Measurements from ENCODE around the gene LRRC55.
"Not testable (repeated sequence)": the region's sequence is repeated elsewhere in the genome, so short reads cannot be mapped to it uniquely, and the experiment has no call there.

LRRC55 gene

DNA sequence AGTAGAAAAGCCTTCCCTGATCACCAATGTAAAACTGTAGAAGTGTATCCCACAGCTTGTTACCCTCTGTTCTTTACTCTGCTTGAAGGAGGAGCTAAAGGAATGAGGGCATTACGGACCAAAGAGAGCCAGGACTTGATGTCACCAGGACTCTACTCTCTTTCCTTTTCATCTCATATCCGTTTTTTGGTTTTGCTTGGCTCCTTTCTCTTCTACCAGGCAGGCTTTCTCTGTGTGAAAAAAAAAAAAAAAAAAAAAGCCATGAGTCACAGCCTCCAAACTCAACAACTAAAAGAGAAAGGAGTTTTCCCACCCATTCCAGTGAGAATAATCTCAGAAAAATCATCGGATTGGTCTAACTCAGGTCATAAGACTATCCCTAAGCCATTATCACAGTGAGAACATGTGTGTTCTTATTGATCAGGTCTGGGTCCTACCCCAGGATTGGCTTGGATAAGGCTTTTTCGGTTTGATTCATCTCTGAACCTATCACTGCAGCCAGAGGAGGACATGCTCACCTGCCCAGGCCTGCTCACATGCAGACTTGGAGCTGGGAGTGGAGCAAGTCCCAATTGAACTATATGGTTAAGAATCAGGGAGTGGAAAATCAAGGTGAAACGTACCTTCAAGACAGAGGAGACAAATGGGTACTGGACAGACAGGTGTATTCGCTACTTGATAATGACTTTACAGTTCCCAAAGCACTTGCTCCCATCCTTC, 19.4 kb upstream of the LRRC55 start:
- DNase-seq: no peak

DNA sequence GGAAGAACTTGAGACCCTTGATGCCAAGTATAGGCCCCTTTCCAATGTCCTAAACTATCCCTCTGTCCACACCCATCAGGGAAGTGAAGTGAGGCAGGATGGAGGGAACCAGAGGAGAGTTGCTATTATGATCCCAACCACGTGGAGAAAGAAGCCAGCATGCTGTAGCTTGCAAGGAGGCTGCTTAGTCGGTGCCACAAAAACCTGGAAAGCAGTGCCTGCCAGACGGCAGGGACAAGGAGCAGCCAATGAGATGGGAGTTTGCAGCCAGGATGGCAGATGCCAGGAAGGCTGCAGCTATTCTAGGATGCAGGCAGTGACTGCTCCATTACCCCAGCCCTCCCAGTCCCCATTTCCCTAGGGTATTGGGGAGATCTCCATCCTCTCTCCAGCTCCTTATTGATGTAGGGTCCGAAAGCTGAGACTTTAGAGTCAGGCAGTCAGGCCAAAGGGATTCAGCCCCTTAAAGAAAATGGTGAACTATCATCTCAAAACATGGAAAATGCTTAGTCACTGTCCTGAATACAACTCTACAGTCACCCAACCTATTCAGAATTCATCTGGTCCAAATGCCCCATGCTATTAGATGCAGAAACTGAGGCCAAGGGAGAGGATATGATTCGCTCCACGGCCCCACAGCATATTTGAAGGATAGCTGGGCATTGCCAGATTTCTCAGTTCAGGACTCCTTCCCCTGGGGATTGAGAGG, 18.4 kb upstream of the LRRC55 start:
- DNase-seq: no peak

DNA sequence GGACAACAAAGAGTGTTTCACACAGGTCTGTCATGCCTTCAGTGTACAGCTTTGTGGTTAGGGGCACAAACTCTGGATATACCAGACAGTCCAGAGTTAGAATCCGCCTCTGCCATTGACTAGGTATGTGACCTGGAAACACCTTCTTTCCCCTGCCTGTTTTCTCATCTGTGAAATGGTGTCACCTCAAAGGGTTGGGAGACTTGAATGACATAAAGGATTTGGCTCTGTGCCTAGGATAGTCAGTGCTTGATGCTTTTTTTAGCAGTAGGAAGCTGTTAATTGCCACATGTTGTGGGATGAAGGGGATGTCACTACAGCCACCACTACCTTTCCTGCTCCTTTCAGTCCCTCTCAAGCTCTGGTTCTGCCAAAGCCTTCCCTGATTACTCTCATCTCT, 17.4 kb upstream of the LRRC55 start:
- DNase-seq: no peak

DNA sequence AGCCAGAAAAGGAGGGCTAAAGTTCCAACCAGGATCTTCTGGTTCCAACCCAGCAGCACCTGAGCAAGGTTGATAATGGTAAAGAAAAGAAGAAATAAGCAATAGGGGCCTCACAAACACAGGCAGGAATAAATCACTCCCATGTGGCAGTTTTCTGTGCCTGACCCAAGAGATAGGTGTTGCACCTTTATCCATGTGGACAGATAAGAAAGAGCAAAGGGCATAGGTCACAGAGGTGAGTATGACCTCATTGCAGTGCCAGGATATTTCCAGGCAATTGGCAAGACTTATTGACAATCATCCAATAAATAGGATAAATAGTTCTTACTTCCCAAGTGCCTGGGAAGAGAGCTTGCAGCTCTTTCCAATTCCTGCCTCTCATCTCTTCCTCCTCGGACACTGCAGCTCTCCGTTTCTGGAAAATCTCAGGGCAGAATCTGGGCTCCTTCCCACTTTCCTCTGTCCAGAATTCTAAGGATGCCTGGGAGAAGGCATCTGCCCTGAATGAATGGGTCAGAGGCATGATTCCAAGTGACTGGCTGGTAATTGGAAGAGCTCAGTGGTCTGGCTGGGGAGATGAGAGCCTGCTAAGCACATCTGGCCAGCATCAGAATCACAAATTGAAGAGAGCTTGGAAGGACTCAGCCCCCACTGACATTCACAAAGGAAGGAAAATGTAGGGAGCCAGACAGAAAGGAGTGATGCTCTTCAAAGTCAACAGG, 14.5 kb upstream of the LRRC55 start:
- no peak for DNase-seq

DNA sequence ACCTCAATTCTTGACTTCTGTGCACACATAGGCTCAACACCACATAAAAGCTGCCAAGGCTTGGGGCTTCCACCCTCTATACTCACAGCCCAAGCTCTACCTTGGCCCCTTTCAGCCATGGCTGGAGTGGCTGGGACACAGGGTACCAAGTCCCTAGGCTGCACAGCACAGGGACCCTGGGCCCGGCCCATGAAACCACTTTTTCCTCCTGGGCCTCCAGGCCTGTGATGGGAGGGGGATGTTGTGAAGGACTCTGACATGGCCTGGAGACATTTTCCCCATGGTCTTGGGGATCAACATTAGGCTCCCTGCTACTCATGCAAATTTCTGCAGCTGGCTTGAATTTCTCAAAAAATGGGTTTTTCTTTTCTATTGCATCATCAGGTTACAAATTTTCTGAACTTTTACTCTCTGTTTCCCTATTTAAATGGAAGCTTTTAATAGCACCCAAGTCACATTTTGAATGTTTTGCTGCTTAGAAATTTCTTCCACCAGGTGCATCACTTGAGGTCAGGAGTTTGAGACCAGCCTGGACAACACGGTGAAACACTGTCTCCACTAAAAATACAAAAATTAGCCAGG, 11.9 kb upstream of the LRRC55 start:
- not testable (repeated sequence) for DNase-seq

DNA sequence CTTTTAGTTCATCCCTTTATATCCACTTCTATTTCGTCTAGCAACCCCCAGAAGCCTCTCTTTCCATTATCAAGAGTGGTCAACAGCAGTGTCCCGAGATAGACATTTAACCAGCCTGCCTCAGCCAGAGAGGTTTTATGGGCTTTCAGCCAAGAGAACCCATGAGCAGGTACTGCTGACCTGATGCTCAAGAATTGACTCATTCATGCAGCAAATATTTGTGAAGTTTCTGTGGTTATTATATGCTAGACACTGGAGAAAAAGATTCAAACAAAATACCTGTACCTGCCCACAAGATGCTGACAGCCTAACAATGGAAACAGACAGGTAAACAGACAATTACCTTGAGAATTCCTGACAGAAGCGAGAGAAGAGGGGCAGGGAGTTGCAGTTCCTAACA, 9.7 kb upstream of the LRRC55 start:
- DNase-seq: no peak

DNA sequence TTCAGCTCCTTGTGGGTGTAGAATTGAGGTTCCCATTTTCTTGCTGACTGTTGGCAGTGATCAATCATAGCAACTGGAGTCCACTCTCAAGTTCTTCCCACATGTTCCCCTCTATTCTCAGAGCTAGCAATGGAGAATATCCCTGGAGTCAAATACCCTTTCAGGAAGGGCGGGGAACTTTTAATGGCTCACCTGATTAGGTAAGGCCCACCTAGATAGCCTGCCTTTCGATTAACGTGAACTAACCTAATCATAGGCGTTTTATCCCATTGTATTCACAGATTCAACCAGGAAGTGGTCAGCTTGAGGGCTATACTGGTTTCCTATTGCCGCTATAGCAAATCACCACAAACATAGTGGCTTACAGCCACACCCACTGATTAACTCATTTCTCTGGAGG, 7.1 kb upstream of the LRRC55 start:
- DNase-seq: no peak

DNA sequence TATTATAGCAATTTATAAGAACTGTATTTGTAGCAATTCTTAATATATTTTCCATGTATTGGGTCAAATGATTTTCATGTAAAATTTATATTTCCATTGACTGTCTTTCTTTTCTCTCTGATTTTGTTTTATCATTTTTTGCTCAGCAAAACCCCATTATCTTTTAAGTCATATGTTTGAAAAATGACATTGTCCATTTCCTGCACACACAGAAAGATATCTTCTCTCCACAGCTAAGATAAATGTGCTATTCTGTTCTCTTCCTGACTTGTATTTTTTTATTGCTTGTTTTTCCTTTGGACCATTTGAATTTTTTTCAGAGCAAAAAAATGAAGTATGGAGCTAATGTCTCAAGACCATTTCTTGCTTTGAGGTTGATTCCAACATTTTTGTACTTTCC, 6.3 kb upstream of the LRRC55 start:
- DNase-seq: no peak

DNA sequence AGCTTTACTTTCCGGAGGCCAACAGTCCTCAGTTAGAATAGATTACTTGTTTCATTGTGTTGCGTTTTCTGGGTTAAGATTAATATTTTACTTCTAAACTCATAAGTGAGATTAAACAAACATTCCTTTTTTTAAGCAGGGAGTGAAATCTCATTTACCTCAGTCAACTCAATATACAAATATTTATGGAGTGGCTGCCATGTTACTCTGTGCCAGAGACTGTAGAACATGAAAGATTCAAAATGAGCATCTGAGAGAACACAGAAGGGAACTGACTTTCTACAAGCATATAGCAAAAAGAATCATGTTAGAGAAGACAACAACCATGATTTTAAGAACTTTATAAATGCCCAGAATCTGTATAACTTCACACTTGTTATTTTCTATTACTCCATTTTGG, 3.4 kb upstream of the LRRC55 start:
- DNase-seq: no peak

DNA sequence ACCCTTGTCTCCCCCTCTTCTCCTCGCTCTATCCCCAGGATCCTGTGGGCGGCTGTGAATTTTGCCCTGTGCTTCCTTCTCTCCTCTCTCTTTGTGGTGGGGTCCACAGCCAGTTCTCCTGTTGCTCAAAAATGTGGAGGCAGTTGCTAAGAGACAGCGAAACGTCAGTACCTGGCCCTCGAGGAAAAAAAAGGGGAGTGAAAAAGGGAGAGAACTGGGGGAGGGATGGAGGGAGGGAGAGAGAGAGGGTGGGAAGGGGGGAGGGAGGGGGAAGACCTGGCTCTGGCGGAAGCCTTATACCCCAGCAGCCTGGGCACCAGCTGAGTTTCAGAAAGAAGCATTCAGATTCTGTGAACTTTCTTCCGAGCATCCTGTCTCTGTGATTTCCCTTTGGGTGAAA, 2.1 kb upstream of the LRRC55 start:
- DNase-seq: no peak

DNA sequence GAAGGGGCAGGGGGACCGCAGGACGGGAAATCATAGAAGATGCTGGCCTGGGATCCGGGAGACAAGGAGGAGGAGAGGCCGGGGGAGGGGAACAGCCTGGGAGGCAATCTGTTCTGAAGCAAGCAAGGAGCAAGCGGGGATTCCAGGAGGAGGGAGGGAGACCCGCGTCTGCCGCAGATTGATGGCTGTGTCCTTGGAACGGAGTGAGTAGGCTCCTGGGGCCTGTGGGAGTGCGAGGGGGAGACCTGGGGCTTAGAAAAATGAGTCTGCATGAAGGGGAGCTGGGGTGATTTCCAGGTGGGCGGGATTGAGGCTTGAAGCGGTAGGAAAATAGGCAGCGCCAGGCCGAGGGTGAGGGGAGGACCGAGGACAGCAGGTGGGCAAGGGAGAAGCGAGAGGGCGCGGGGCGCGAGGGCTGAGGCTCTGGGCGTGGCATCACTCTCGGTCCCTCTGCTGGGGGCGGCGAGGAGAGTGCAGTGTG, 1.6 kb upstream of the LRRC55 start:
- no peak for DNase-seq

DNA sequence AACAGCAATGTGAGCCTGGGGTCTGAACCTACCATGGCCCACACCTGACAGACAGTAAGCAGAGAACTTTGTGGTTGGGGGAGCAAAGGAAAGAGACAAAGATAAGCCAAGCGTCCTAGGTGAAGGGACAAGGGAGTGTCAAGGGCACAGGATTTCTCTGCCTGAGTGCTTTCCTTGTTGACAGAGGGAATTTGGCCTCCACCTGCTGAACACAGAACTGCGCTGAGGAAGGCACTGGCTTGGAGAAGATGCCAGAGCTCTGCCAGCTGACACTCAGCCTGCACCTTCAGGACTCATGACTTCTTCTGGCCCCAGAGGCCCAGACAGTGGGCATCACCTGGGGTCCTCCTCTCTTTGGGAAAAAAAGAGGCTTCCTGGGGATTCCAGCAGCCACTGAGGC, 789 bp upstream of the LRRC55 start:
- DNase-seq: no peak

DNA sequence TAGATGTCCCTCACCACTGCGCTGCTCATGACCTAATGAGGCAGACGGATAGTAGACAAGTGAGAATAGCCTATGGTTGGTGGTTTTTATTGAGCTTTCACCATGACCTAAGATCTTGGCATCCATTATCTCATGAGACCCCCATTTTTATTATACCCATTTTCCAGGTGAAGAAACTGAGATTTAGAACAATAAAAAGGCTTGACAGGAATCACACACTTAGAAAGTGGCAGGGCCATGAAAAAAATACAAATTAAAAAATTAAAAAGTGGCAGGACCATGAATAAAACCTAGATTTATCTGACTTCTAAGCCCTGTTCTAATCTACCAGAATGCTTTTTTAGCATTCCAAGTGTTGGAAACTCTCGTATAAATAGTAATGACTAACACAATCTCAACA, 1.1 kb downstream of the LRRC55 start:
- DNase-seq: no peak

DNA sequence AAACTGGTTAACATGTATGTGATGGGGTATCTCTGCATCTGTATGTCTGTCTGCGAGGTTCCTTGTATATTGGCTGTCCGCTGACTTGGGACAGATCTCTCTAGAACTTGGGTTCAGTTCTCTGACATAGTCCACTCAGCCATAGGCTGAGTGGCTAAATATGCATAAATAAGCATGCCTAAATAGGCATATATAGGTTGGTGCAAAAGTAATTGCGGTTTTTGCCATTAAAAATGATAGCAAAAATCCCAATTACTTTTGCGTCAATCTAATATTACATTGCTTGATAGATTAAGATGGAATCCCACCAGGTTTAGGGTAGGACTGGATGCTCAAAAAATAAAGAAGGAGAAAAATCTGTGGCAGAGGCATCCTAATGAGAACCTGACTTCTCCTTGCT, 8.8 kb downstream of the LRRC55 start:
- DNase-seq: no peak

DNA sequence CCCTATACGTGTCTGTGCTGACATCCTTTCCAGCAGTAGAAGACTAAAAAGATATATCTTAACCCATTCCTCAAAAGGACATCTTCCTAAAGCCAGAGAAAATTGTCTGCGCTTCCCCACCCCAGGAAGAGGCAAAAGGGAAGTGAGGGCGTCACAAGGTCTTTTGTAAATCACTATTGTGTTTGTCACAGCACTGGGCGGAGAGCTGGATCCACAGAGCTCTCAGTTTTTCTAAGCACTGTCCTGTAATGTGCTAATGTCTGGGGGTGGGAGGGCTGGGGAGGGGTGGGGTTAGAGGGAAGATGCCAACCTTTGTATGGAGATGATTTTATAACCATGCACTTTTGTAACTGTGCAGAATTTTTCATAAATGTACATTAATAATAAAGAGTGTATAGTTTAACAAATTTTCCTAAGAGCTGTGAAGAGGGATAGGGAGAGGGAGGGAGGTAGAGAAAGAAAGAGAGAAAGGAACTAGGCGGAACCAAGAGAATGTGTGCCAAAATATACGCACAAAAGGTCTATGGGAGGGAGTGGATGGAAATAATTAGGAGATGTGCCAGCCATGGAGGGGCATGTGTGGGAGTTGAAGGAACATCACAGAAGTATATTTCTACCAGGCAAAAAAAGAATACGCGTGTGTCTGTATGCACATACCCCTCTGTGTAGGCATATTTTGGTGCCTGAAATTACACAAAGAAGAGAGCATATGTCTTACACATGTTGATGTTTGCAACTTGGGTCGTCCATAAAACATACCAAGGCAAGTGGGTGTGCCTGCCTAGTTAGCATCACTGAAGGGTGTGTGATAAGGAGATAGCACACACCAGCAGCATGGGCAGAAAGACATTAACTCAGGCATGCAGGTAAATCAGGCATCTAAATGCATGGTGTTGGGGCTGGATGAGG, 9.8 kb downstream of the LRRC55 start:
- no peak for DNase-seq

DNA sequence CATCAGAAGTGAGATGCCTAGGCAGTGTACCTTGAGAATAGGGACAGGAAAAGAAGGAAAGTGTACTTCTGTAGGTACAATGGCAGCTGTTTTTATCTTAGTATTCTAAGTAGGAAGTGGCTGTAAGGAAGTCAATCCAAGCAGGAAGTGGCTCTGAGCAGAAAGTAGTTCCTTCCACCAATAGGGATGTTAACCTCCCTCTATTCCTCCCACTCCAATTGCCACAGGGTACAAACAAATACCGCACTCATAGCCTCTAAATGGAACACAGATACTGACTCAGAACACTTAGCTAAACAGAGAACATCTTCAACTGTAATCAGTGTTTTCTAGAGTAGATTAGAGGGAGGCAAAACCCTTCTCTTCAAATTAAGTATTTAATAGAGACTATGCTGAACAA, 10.6 kb downstream of the LRRC55 start:
- no peak for DNase-seq

DNA sequence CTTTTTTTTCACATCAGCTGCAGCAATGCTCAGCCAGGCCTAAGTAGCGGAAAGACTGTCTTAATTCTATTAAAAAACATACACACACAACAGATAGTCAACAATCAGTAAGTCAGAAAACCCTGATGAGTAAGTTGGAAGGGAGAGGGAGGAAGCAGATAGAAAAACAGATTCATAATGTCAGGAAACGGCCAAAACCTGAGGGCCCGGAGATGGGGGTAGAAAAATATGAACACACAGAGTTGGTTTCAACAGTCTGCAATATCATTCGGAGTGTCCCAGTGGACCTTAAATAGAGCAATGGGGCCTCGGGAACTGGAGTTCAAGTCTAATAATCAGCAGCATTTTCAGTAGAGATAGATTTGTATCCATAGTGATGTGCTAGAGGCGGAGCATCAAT, 14.8 kb downstream of the LRRC55 start:
- DNase-seq: no peak

DNA sequence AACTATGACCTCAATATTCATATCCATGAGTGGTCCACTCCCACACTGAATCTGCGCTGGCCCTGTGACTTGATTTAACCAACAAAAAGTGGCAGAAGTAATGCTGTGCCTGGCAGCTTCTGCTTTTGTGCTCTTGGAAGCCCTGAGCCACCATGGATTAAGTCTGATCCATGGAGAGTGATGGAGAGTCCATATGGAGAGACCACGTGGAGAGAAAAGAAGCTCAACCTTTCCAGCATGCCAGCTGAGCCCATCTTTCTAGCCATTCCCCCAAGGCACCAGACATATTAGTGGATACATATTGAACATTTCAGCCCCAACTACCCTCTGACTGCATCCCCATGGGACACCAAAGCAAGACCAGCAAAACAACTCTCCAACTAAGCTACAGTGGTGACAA, 16.0 kb downstream of the LRRC55 start:
- no peak for DNase-seq

DNA sequence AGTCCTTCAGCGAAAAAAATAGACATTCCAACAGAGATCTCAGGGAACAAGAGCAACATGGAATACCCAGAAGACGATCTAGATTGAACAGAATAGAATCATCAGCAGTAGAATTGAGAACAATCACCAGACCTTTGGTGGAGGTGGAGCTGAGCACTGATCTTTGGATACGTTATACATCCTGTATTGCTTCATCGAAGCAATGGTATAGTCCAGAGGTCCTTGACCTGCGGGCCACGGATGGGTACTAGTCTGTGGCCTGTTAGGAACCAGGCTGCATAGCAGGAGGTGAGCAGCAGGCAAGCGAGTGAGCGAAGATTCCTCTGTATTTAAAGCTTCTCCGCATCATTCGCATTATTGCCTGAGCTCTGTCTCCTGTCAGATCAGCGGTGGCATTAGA, 17.6 kb downstream of the LRRC55 start:
- DNase-seq: no peak

DNA sequence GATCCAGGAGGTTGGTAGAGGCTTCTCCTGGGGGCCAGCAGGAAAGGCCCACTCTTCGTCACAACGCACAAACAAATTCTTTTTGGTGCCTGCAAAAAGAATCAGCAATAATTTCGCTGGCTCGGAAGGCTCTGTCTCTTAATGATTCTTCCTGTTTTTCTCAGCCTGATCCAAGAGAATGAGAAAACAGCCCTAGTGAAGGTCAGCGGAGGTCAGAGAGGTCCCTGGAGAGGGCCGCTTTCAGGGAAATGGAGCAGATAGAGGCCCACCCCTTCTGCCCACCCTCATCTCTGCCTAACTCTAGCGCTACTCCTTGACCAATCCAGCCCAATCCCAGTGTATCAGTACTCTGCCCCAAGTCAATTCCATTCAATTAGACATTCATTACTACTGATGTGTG, 19.2 kb downstream of the LRRC55 start:
- no peak for DNase-seq

DNA sequence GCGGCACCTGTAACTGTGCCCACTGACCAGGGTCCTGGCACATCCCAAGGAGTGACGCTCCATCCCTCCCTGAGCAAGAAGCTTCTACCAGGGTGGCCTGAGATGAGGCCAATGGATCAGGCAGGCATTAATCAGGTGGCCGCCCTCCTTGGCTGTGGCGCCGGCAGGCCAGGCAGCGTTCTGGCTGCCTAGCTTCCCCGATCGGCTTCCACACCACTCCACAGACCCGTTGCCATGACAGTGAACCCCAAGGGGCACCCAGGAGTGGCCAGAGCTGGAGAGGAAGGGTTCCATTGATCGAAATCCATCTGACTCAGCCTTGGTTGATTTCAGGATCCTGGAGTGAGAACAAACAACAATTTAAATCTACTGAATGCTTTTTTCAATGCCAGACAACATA, 20.5 kb downstream of the LRRC55 start:
- DNase-seq: no peak

DNA sequence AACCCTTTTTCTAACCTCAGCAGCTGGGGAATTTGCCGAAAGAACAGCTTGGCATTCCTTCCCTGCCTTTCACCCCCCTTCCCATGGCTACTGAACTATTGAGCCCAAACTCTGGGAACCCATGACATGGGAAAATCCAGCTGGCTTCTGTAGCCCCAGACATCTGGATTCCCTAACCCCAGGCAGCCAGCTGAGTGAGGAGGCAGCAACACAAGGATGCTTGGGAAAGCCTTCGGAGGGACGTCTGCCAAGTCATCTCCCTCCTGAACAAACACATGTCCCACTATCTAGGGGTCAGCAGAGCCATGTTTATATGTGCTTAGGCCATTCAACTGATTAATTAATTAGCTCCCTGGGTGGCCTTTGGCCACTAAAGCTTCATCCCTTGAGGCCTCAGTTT, 21.6 kb downstream of the LRRC55 start:
- no peak for DNase-seq
